D721Med (cell line): Measurements from ENCODE around the gene OSBPL3.

Source experiments
- DNase-seq: peaks from one replicate; pipeline ENCODE4 v3.0.0; 2011; ENCODE audit warnings: low spot score; ENCODE audit not compliant: insufficient read length
- FAIRE-seq: peaks from 2 replicates; lab custom pipeline; 2011; peaks lifted over from hg19 to GRCh38; lab: Jason Lieb, UNC
- CTCF ChIP-seq: IDR thresholded peaks from 2 replicates; pipeline ENCODE4 v1.5.1; 2012; ENCODE audit warnings: mild to moderate bottlenecking, control low read depth; ENCODE audit not compliant: insufficient read depth; ENCODE audit errors: missing control alignments

Gene OSBPL3

GRCh38 chr7:24885305-24885704, 94.7 kb downstream of the OSBPL3 start:
- DNase-seq, result no peak
- no peak for FAIRE-seq

GRCh38 chr7:24884401-24884800, 95.6 kb downstream of the OSBPL3 start:
- no peak for DNase-seq
- TF ChIP-seq CTCF, result no peak
- no peak for FAIRE-seq

More at GRCh38 chr7:24885305-24885704, 94.7 kb downstream of the OSBPL3 start:
- TF ChIP-seq CTCF, result no peak

- FAIRE-seq (no peak), DNase-seq (no peak)
- no peak for TF ChIP-seq CTCF
Observed at GRCh38 chr7:24883622-24884013, 96.4 kb downstream of the OSBPL3 start.

GRCh38 chr7:24882989-24883621, 96.9 kb downstream of the OSBPL3 start:
- FAIRE-seq, result no peak
- no peak for DNase-seq
- TF ChIP-seq CTCF, result no peak

- DNase-seq (no peak), FAIRE-seq (no peak)
- no peak for TF ChIP-seq CTCF
Observed at GRCh38 chr7:24881623-24882022, 98.4 kb downstream of the OSBPL3 start.

GRCh38 chr7:24880886-24881285, 99.1 kb downstream of the OSBPL3 start:
- DNase-seq (no peak), FAIRE-seq (no peak)
- TF ChIP-seq CTCF, result no peak

GRCh38 chr7:24879291-24879690, 100.7 kb downstream of the OSBPL3 start:
- no peak for TF ChIP-seq CTCF
- DNase-seq, result no peak
- no peak for FAIRE-seq
